CD8-positive, alpha-beta memory T cell (primary cell): ENCODE results near the gene DOCK1. TPM values are rescaled to one million over a fixed set of nuclear protein-coding genes. Genes with fewer than 3 reads are reported as not detected.
A peak's percentile ranks its signal among the peaks of the same experiment; 100 is the strongest.
"Not testable (repeated sequence)": the region's sequence is repeated elsewhere in the genome, so short reads cannot be mapped to it uniquely, and the experiment has no call there.

Experiments
- CTCF ChIA-PET: fragments of 350-600 bp; sonication (Branson Sonifier 250); formaldehyde crosslinking; loops from one replicate; lab custom pipeline; 2021; ENCODE audit warnings: antibody characterized with exemption; lab: Charles Lee
- POLR2A ChIA-PET: fragments of 350-600 bp; sonication (Branson Sonifier 250); formaldehyde crosslinking; loops from one replicate; lab custom pipeline; 2021; ENCODE audit warnings: antibody characterized with exemption; lab: Charles Lee
- DNase-seq, 5 donors: peaks; one replicate each; pipeline versions ENCODE4 v3.0.0 to v3.0.0-alpha.2; 2020 to 2022; ENCODE audit warnings: mixed read lengths in 1 of 5
- H3K27ac ChIP-seq: one replicate; pipeline ENCODE4 v1.7.0; 2013; ENCODE audit warnings: low read depth, mild to moderate bottlenecking, low read length, moderate library complexity
- H3K27me3 ChIP-seq: 2 replicates; pipeline ENCODE4 v1.7.0; 2013; ENCODE audit warnings: low read length, mild to moderate bottlenecking; ENCODE audit not compliant: insufficient read depth, poor library complexity, severe bottlenecking
- H3K36me3 ChIP-seq: 2 replicates; pipeline ENCODE4 v1.7.0; 2013; ENCODE audit warnings: mild to moderate bottlenecking, low read length, moderate library complexity; ENCODE audit not compliant: insufficient read depth
- H3K4me1 ChIP-seq: 2 replicates; pipeline ENCODE4 v1.7.0; 2013; ENCODE audit warnings: mild to moderate bottlenecking, low read length, moderate library complexity; ENCODE audit not compliant: insufficient read depth
- H3K4me3 ChIP-seq: 2 replicates; pipeline ENCODE4 v1.7.0; 2013; ENCODE audit warnings: mild to moderate bottlenecking, low read length
- H3K9me3 ChIP-seq: 2 replicates; pipeline ENCODE4 v1.7.0; 2013; ENCODE audit warnings: mild to moderate bottlenecking, low read length
- H3K27ac Mint-ChIP-seq, 8 donors: one replicate each; pipeline ENCODE4 v1.8.0; 2020 to 2021; ENCODE audit warnings: mixed read lengths in 8 of 8, mild to moderate bottlenecking in 6 of 8, inconsistent platforms in 3 of 8, moderate library complexity in 3 of 8
- H3K27me3 Mint-ChIP-seq, 2 donors: one replicate each; pipeline ENCODE4 v1.8.0; 2020 to 2021; ENCODE audit warnings: mixed read lengths in 2 of 2, mild to moderate bottlenecking in 1 of 2, moderate library complexity in 1 of 2
- H3K36me3 Mint-ChIP-seq, 3 donors: one replicate each; pipeline ENCODE4 v1.8.0; 2020 to 2021; ENCODE audit warnings: mixed read lengths in 3 of 3, inconsistent platforms in 1 of 3, mild to moderate bottlenecking in 1 of 3
- H3K4me1 Mint-ChIP-seq, 3 donors: one replicate each; pipeline ENCODE4 v1.8.0; 2020 to 2021; ENCODE audit warnings: mixed read lengths in 3 of 3, inconsistent platforms in 1 of 3, mild to moderate bottlenecking in 1 of 3
- H3K4me3 Mint-ChIP-seq, 7 donors: one replicate each; pipeline ENCODE4 v1.8.0; 2020 to 2021; ENCODE audit warnings: mixed read lengths in 7 of 7, mild to moderate bottlenecking in 6 of 7, moderate library complexity in 4 of 7, inconsistent platforms in 2 of 7
- H3K9me3 Mint-ChIP-seq, 5 donors: one replicate each; pipeline ENCODE4 v1.8.0; 2020 to 2022; ENCODE audit warnings: mixed read lengths in 5 of 5, mild to moderate bottlenecking in 3 of 5, moderate library complexity in 2 of 5, inconsistent platforms in 1 of 5
- polyA plus RNA-seq: library from polyadenylated mRNA; unstranded; fragments of 300-500 nt; fragmentation: Illumina TruSeq; gene quantifications from one replicate; pipeline ENCODE4 v1.2.3, GENCODE V29; 2021
- total RNA-seq, 2 experiments: library from RNA; stranded (reverse); gene quantifications; one replicate each; pipeline ENCODE4 v1.2.3, GENCODE V29; 2021

DOCK1 gene
- total and polyA plus RNA-seq, 3 experiments from 2014 or later, result 0.16 to 0.18 TPM; not detected in 1

GRCh38 chr10:127283576-127283975 lies 378.3 kb downstream of the DOCK1 start:
- Histone ChIP-seq H3K27me3 (no peaks in the 10 kb centered on the region), H3K4me1 (no peaks in the 10 kb centered on the region), H3K36me3 (no peaks in the 10 kb centered on the region), H3K4me3 (no peak overlapping the region), H3K9me3 (no peaks in the 10 kb centered on the region), H3K27ac (no peak overlapping the region)
- H3K9me3 Mint-ChIP-seq, result peaks cover 7 to 9% (median 8%) of the 10 kb centered on the region in 5 donors
- peaks cover 0 to 1% (median 0%) of the 10 kb centered on the region in 3 donors for H3K4me1 Mint-ChIP-seq
- H3K4me3 Mint-ChIP-seq, result no peak overlapping the region
- ChIA-PET POLR2A (no interaction called here), CTCF (no interaction called here)
- H3K27me3 Mint-ChIP-seq, result no peaks in the 10 kb centered on the region
- DNase-seq, result no peak
- no peaks in the 10 kb centered on the region for H3K36me3 Mint-ChIP-seq
- H3K27ac Mint-ChIP-seq, result no peak overlapping the region

- H3K36me3 ChIP-seq, result no peaks in the 10 kb centered on the region
- H3K9me3 Mint-ChIP-seq, result peaks cover 9 to 17% (median 14%) of the 10 kb centered on the region in 5 donors
- peaks cover 18 to 30% (median 25%) of the 10 kb centered on the region in 3 donors for H3K4me1 Mint-ChIP-seq
- no peak overlapping the region for H3K4me3 ChIP-seq
- peaks cover 0 to 10% (median 0%) of the 10 kb centered on the region in 3 donors for H3K36me3 Mint-ChIP-seq
- H3K9me3 ChIP-seq, result no peaks in the 10 kb centered on the region
- H3K27ac Mint-ChIP-seq, result no peak overlapping the region
- ChIA-PET POLR2A (no interaction called here), CTCF (no interaction called here)
- DNase-seq, result no peak
- H3K27me3 Mint-ChIP-seq, result no peaks in the 10 kb centered on the region
- H3K4me3 Mint-ChIP-seq, result no peak overlapping the region
- peaks cover 5% of the 10 kb centered on the region for H3K27me3 ChIP-seq
- peaks cover 30% of the 10 kb centered on the region for H3K4me1 ChIP-seq
- no peak overlapping the region for H3K27ac ChIP-seq
These were observed 385.6 kb downstream of the DOCK1 start for GRCh38 chr10:127290850-127291249.

GRCh38 chr10:127291329-127291728 lies 386.1 kb downstream of the DOCK1 start:
- Mint-ChIP-seq H3K27me3 (no peaks in the 10 kb centered on the region), H3K27ac (no peak overlapping the region), H3K36me3 (peaks cover 0 to 13% (median 0%) of the 10 kb centered on the region in 3 donors), H3K9me3 (peaks cover 9 to 17% (median 14%) of the 10 kb centered on the region in 5 donors), H3K4me1 (peaks cover 18 to 34% (median 25%) of the 10 kb centered on the region in 3 donors), H3K4me3 (no peak overlapping the region)
- Histone ChIP-seq H3K27me3 (peaks cover 5% of the 10 kb centered on the region), H3K4me3 (no peak overlapping the region), H3K4me1 (peaks cover 30% of the 10 kb centered on the region), H3K36me3 (no peaks in the 10 kb centered on the region), H3K9me3 (no peaks in the 10 kb centered on the region), H3K27ac (no peak overlapping the region)
- ChIA-PET CTCF (no interaction called here), POLR2A (no interaction called here)
- DNase-seq, result no peak

- H3K36me3 ChIP-seq, result no peaks in the 10 kb centered on the region
- Mint-ChIP-seq H3K9me3 (peaks cover 8 to 13% (median 10%) of the 10 kb centered on the region in 5 donors), H3K27ac (no peak overlapping the region), H3K4me3 (peak overlapping the region in 1 of 7 donors; percentile 8), H3K27me3 (no peaks in the 10 kb centered on the region), H3K4me1 (peaks cover 18 to 36% (median 25%) of the 10 kb centered on the region in 3 donors), H3K36me3 (peaks cover 0 to 13% (median 0%) of the 10 kb centered on the region in 3 donors)
- CTCF ChIA-PET, result no interaction called here
- peaks cover 30% of the 10 kb centered on the region for H3K4me1 ChIP-seq
- peak overlapping the region; percentile 23 for H3K4me3 ChIP-seq
- POLR2A ChIA-PET, result no interaction called here
- H3K9me3 ChIP-seq, result no peaks in the 10 kb centered on the region
- DNase-seq, result no peak
- no peak overlapping the region for H3K27ac ChIP-seq
- peaks cover 5% of the 10 kb centered on the region for H3K27me3 ChIP-seq
These were observed 387.7 kb downstream of the DOCK1 start for GRCh38 chr10:127292888-127293287.

- CTCF ChIA-PET, result no interaction called here
- peak overlapping the region in 6 of 7 donors; percentile 23 to 74 (median 54) for H3K4me3 Mint-ChIP-seq
These were observed 388.4 kb downstream of the DOCK1 start for GRCh38 chr10:127293640-127294039.

GRCh38 chr10:127296696-127297095 lies 391.5 kb downstream of the DOCK1 start:
- H3K27ac ChIP-seq, result no peak overlapping the region
- no peaks in the 10 kb centered on the region for H3K36me3 ChIP-seq
- H3K27me3 Mint-ChIP-seq, result no peaks in the 10 kb centered on the region
- H3K4me1 Mint-ChIP-seq, result peaks cover 18 to 36% (median 25%) of the 10 kb centered on the region in 3 donors
- H3K4me1 ChIP-seq, result peaks cover 30% of the 10 kb centered on the region
- H3K27me3 ChIP-seq, result peaks cover under 1% of the 10 kb centered on the region
- peaks cover 0 to 6% (median 0%) of the 10 kb centered on the region in 3 donors for H3K36me3 Mint-ChIP-seq
- no peak overlapping the region for H3K27ac Mint-ChIP-seq
- ChIA-PET CTCF (no interaction called here), POLR2A (no interaction called here)
- DNase-seq, result no peak
- no peaks in the 10 kb centered on the region for H3K9me3 ChIP-seq
- H3K4me3 Mint-ChIP-seq, result no peak overlapping the region
- no peak overlapping the region for H3K4me3 ChIP-seq
- peaks cover 0 to 10% (median 4%) of the 10 kb centered on the region in 5 donors for H3K9me3 Mint-ChIP-seq

More at GRCh38 chr10:127293640-127294039, 388.4 kb downstream of the DOCK1 start:
- no peak overlapping the region for H3K27ac ChIP-seq
- no peaks in the 10 kb centered on the region for H3K27me3 Mint-ChIP-seq
- no peaks in the 10 kb centered on the region for H3K9me3 ChIP-seq
- peaks cover 5% of the 10 kb centered on the region for H3K27me3 ChIP-seq
- peaks cover 18 to 36% (median 25%) of the 10 kb centered on the region in 3 donors for H3K4me1 Mint-ChIP-seq
- peak overlapping the region; percentile 23 for H3K4me3 ChIP-seq
- DNase-seq, result peak in 4 of 5 donors; percentile 6 to 76 (median 48)
- H3K27ac Mint-ChIP-seq, result peak overlapping the region in 6 of 8 donors; percentile 4 to 85 (median 58)
- H3K9me3 Mint-ChIP-seq, result peaks cover 4 to 10% (median 7%) of the 10 kb centered on the region in 5 donors
- POLR2A ChIA-PET, result no interaction called here
- peaks cover 0 to 13% (median 0%) of the 10 kb centered on the region in 3 donors for H3K36me3 Mint-ChIP-seq
- H3K4me1 ChIP-seq, result peaks cover 30% of the 10 kb centered on the region
- no peaks in the 10 kb centered on the region for H3K36me3 ChIP-seq

GRCh38 chr10:127298381-127298780 lies 393.2 kb downstream of the DOCK1 start:
- Histone ChIP-seq H3K4me3 (no peak overlapping the region), H3K36me3 (no peaks in the 10 kb centered on the region), H3K4me1 (peaks cover 16% of the 10 kb centered on the region), H3K9me3 (no peaks in the 10 kb centered on the region), H3K27me3 (no peaks in the 10 kb centered on the region), H3K27ac (no peak overlapping the region)
- no peak for DNase-seq
- ChIA-PET POLR2A (no interaction called here), CTCF (no interaction called here)
- H3K36me3 Mint-ChIP-seq, result peaks cover 0 to 6% (median 0%) of the 10 kb centered on the region in 3 donors
- H3K4me1 Mint-ChIP-seq, result peaks cover 8 to 25% (median 12%) of the 10 kb centered on the region in 3 donors
- H3K27me3 Mint-ChIP-seq, result no peaks in the 10 kb centered on the region
- H3K4me3 Mint-ChIP-seq, result no peak overlapping the region
- H3K9me3 Mint-ChIP-seq, result peaks cover 0 to 7% (median 4%) of the 10 kb centered on the region in 5 donors
- no peak overlapping the region for H3K27ac Mint-ChIP-seq

GRCh38 chr10:127299192-127299591 lies 394.0 kb downstream of the DOCK1 start:
- H3K27me3 Mint-ChIP-seq, H3K27me3 ChIP-seq, H3K4me1 ChIP-seq, H3K27ac Mint-ChIP-seq, H3K36me3 ChIP-seq, H3K9me3 ChIP-seq, POLR2A ChIA-PET, H3K36me3 Mint-ChIP-seq, DNase-seq, H3K9me3 Mint-ChIP-seq, H3K4me3 Mint-ChIP-seq, CTCF ChIA-PET, H3K27ac ChIP-seq, H3K4me3 ChIP-seq: not testable (repeated sequence)
- H3K4me1 Mint-ChIP-seq, result peaks cover under 1 to 17% (median 4%) of the 10 kb centered on the region in 3 donors
